Adipocyte (in vitro differentiated cells): ENCODE data around the gene CC2D1A.
A peak's percentile ranks its signal among the peaks of the same experiment; 100 is the strongest.

Source experiments
- DNase-seq: peaks from one replicate; pipeline ENCODE4 v3.0.0-alpha.2; 2015; ENCODE audit warnings: low read depth
- H3K27me3 ChIP-seq: replicated peaks from 2 replicates; pipeline ENCODE4 v1.7.0; 2013; ENCODE audit warnings: mild to moderate bottlenecking, low read length, moderate library complexity; ENCODE audit not compliant: control insufficient read depth, insufficient read depth
- H3K36me3 ChIP-seq: 2 replicates; pipeline ENCODE4 v1.7.0; 2013; ENCODE audit warnings: low read length, mild to moderate bottlenecking, moderate library complexity; ENCODE audit not compliant: control insufficient read depth, insufficient read depth, severe bottlenecking
- H3K4me1 ChIP-seq: 2 replicates; pipeline ENCODE4 v1.7.0; 2013; ENCODE audit warnings: mild to moderate bottlenecking, low read length, moderate library complexity; ENCODE audit not compliant: control insufficient read depth, insufficient read depth
- H3K4me3 ChIP-seq: 2 replicates; pipeline ENCODE4 v1.7.0; 2013; ENCODE audit warnings: mild to moderate bottlenecking, low read length, moderate library complexity
- H3K9ac ChIP-seq: 2 replicates; pipeline ENCODE4 v1.7.0; 2013; ENCODE audit warnings: mild to moderate bottlenecking, low read length, moderate library complexity
- H3K9me3 ChIP-seq: 2 replicates; pipeline ENCODE4 v1.7.0; 2013; ENCODE audit warnings: mild to moderate bottlenecking, low read length, moderate library complexity; ENCODE audit not compliant: control insufficient read depth

CC2D1A gene

GRCh38 chr19:13931391-13932148 is 25.6 kb downstream of the CC2D1A start:
- Histone ChIP-seq H3K27me3 (peaks cover 19% of the 10 kb centered on the region), H3K4me3 (no peak overlapping the region), H3K36me3 (peaks cover 7% of the 10 kb centered on the region), H3K9ac (no peak overlapping the region), H3K4me1 (no peaks in the 10 kb centered on the region), H3K9me3 (no peaks in the 10 kb centered on the region)
- DNase-seq = no peak

GRCh38 chr19:13932149-13932637 is 26.2 kb downstream of the CC2D1A start:
- Histone ChIP-seq H3K27me3 (peaks cover 19% of the 10 kb centered on the region), H3K9ac (no peak overlapping the region), H3K4me1 (no peaks in the 10 kb centered on the region), H3K4me3 (no peak overlapping the region), H3K36me3 (peaks cover under 1% of the 10 kb centered on the region), H3K9me3 (no peaks in the 10 kb centered on the region)
- DNase-seq = no peak

- DNase-seq = no peak
- no peak overlapping the region for H3K4me3 ChIP-seq
- peaks cover 21% of the 10 kb centered on the region for H3K27me3 ChIP-seq
- H3K9me3 ChIP-seq = no peaks in the 10 kb centered on the region
- H3K36me3 ChIP-seq = no peaks in the 10 kb centered on the region
- no peak overlapping the region for H3K9ac ChIP-seq
- no peaks in the 10 kb centered on the region for H3K4me1 ChIP-seq
Observed at GRCh38 chr19:13932911-13933393, 27.0 kb downstream of the CC2D1A start.

- Histone ChIP-seq H3K27me3 (peaks cover 21% of the 10 kb centered on the region), H3K4me3 (no peak overlapping the region), H3K36me3 (no peaks in the 10 kb centered on the region), H3K9me3 (no peaks in the 10 kb centered on the region), H3K9ac (no peak overlapping the region), H3K4me1 (peaks cover 6% of the 10 kb centered on the region)
- DNase-seq = no peak
Observed at GRCh38 chr19:13934785-13935109, 28.7 kb downstream of the CC2D1A start.

- H3K27me3 ChIP-seq = peaks cover 21% of the 10 kb centered on the region
- H3K4me3 ChIP-seq = no peak overlapping the region
- no peaks in the 10 kb centered on the region for H3K36me3 ChIP-seq
- DNase-seq = peak; percentile 17
- H3K9me3 ChIP-seq = no peaks in the 10 kb centered on the region
- H3K9ac ChIP-seq = no peak overlapping the region
- H3K4me1 ChIP-seq = peaks cover 6% of the 10 kb centered on the region
Observed at GRCh38 chr19:13935765-13936510, 29.9 kb downstream of the CC2D1A start.

GRCh38 chr19:13937479-13938300 is 31.7 kb downstream of the CC2D1A start:
- peaks cover 6% of the 10 kb centered on the region for H3K4me1 ChIP-seq
- H3K9ac ChIP-seq = no peak overlapping the region
- H3K9me3 ChIP-seq = no peaks in the 10 kb centered on the region
- DNase-seq = peak; percentile 63
- peak overlapping the region; percentile 50 for H3K4me3 ChIP-seq
- H3K27me3 ChIP-seq = peaks cover 21% of the 10 kb centered on the region
- H3K36me3 ChIP-seq = no peaks in the 10 kb centered on the region

- peak within 1 kb of the TSS; percentile 50 for H3K4me3 ChIP-seq
- H3K9ac ChIP-seq = peak within 1 kb of the TSS; percentile 37
- no peaks in the 10 kb centered on the region for H3K9me3 ChIP-seq
- H3K4me1 ChIP-seq = peaks cover 6% of the 10 kb centered on the region
- peak; percentile 91 for DNase-seq
- H3K27me3 ChIP-seq = peaks cover 21% of the 10 kb centered on the region
- no peaks in the 10 kb centered on the region for H3K36me3 ChIP-seq
Observed at GRCh38 chr19:13938301-13939064, 32.5 kb downstream of the CC2D1A start, which contains the start of gene PODNL1. PODNL1 (minus strand) TSS chr19:13938417; CDS start chr19:13938181, 236 bp downstream.

- Histone ChIP-seq H3K9me3 (no peaks in the 10 kb centered on the region), H3K36me3 (no peaks in the 10 kb centered on the region), H3K4me1 (peaks cover 6% of the 10 kb centered on the region), H3K4me3 (no peak overlapping the region), H3K27me3 (peaks cover 2% of the 10 kb centered on the region), H3K9ac (no peak overlapping the region)
- DNase-seq = no peak
Observed at GRCh38 chr19:13942023-13942684, 36.2 kb downstream of the CC2D1A start.

- no peaks in the 10 kb centered on the region for H3K4me1 ChIP-seq
- no peaks in the 10 kb centered on the region for H3K27me3 ChIP-seq
- no peak overlapping the region for H3K4me3 ChIP-seq
- DNase-seq = no peak
- no peaks in the 10 kb centered on the region for H3K9me3 ChIP-seq
- H3K36me3 ChIP-seq = no peaks in the 10 kb centered on the region
- H3K9ac ChIP-seq = no peak overlapping the region
Observed at GRCh38 chr19:13946414-13946813, 40.4 kb downstream of the CC2D1A start.

- Histone ChIP-seq H3K27me3 (no peaks in the 10 kb centered on the region), H3K4me3 (no peak overlapping the region)
Observed at GRCh38 chr19:13951043-13951442, 45.0 kb downstream of the CC2D1A start.

More at GRCh38 chr19:13951043-13951442, 45.0 kb downstream of the CC2D1A start:
- peaks cover 13% of the 10 kb centered on the region for H3K36me3 ChIP-seq
- H3K9ac ChIP-seq = no peak overlapping the region
- H3K9me3 ChIP-seq = no peaks in the 10 kb centered on the region
- peaks cover 8% of the 10 kb centered on the region for H3K4me1 ChIP-seq
- DNase-seq = no peak
